NT2/D1 (cell line): ENCODE measurements around the gene SDK1.

Experiments
- SUZ12 ChIP-seq: IDR thresholded peaks from 2 replicates; pipeline ENCODE4 v1.6.1; 2011; ENCODE audit not compliant: insufficient read length, insufficient read depth; ENCODE audit errors: extremely low read depth
- YY1 ChIP-seq: IDR thresholded peaks from 2 replicates; pipeline ENCODE4 v1.6.1; 2011; ENCODE audit not compliant: insufficient read length, insufficient read depth

- TF ChIP-seq SUZ12 = no peak
- TF ChIP-seq YY1 = no peak
Measured at GRCh38 chr7:3836855-3837254, 535.8 kb downstream of the SDK1 start.
